GM10847 (cell line): ENCODE results near the gene LMAN2L.

Experiments used
- POLR2A ChIP-seq: IDR thresholded peaks from 2 replicates; pipeline ENCODE4 v1.6.1; 2011; ENCODE audit not compliant: insufficient read length; ENCODE audit errors: extremely low read depth

The LMAN2L gene, protein sequence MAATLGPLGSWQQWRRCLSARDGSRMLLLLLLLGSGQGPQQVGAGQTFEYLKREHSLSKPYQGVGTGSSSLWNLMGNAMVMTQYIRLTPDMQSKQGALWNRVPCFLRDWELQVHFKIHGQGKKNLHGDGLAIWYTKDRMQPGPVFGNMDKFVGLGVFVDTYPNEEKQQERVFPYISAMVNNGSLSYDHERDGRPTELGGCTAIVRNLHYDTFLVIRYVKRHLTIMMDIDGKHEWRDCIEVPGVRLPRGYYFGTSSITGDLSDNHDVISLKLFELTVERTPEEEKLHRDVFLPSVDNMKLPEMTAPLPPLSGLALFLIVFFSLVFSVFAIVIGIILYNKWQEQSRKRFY

DNA sequence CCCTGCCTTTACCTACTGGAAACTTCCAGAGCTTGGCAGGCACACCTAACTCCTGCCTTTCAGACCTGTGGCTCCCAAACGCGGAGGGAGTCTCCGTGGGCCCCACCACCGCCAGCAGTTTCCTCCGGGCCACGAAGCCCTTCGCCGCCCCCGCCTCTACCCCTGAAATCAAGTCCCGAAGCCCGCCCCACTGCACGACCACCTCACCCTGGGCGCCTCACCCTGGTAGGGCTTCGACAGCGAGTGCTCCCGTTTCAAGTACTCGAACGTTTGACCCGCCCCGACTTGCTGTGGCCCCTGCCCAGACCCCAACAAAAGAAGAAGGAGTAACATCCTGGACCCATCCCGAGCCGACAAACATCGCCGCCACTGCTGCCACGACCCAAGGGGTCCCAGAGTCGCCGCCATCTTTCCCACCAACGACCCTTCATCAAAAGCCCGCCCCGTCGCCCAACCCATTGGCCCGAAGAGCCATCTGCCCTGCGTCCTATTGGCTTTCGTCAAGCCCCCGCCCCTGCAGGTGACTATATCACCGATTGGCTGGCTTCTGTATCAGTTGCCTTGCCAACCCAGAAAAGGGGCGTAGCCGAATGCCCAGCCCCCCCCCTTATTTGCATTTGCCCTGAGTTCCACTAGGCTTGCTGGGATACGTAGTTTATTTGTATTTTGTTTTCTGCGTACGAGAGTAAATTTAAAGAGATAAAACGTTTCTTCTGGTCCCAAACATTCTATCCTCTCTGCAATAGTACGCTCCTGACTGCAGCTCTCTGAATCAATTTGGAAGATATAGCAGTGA lies at the start of gene LMAN2L:
Gene LMAN2L, minus strand, starts transcription at position 432 of the 796 bp plus-strand sequence. Its CDS starts 24 bp downstream, at position 408.
- TF ChIP-seq POLR2A = peak; percentile 47

DNA sequence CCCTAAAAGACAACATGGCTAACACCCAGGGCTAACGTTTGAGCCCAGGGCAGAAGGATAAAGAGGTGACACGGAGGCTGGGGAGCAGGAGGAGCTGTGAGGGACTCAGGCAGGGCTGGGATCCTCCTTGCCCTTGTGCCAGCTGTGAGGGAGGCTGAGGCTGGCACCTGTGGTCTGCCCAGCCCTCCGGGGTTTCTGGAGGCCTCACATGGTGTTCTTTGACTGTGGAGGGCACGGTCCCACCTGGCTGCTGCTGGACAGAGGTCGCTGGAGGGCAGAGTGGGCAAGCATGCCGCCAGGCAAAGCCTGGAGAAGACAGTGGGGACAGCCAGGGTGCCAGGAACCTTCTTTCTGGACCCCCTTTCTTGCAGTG lies 49.4 kb upstream of the LMAN2L start:
- TF ChIP-seq POLR2A = no peak

DNA sequence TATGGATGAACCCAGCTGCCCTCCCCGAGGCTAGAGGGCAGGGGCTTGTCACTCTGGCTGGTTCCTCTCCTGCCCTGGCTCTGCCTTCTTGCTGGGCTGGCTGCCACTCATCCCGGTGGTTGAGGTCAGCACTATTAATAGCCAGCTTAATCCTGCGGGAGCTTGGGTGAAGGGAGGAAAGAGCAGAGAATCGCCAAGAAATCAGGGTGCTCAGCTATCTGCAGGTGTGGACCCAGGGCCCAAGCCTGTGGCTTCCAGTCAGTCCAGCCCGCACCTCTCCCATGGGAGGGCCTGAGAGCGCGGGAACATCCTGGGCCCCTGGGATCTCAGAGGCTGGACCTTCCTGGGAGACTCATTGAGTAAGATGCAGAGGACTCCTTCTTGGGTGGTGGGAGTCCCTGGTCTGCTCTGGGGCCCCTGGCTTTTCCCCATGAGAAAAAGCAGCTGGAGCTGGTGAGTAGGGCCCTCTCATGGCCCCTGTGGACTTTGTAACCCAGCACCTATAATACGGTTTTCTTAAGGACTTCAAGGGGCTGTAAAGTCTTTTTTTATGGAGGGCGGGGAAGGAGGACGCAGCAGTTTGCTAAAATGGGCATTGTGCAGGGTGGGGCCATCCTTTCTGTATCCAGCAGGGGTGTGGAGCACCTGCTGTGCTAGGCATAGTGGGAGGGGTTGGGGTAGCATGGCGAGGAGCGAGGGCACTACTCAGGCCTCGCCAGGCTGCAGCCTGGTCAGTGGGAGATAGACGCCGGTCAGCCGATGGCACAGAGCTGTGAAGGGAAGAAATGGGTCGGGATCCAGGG lies 48.8 kb upstream of the LMAN2L start:
- no peak for TF ChIP-seq POLR2A

DNA sequence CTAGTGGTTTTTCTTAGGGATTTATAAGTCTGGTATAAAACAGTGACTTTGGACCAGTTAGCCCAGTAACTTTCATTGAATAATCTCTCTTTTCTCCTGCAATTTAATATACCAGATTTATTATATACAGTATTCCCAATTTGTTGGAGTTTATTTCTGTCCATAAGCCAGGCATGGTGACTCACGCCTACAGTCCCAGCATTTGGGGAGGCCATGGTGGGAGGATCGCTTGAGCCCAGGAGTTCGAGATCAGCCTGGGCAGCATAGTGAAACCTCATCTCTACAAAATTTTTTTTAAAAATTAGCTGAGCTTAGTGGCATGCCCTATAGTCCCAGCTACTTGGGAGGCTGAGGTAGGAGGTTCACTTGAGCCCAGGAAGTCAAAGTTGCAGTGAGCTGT lies 47.5 kb upstream of the LMAN2L start:
- no peak for TF ChIP-seq POLR2A

DNA sequence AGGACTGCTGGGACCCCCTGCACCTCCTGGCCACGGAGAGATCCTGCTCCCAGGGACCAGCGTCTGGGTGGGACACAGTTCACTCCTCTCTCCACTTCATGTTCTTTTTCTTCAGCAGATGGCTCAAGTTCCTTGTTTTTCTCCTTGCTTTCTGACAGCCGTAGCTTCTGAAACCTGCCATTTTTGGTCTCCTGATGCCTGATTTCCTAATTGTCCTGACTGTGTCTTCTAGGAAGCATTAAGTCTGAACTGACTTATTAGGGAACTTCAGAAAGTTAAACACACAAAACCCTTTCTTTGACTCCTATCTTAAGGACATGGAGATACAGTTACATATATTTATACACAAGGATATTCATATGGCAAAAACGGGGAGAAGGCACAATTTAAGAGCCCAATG lies 43.5 kb upstream of the LMAN2L start:
- no peak for TF ChIP-seq POLR2A

DNA sequence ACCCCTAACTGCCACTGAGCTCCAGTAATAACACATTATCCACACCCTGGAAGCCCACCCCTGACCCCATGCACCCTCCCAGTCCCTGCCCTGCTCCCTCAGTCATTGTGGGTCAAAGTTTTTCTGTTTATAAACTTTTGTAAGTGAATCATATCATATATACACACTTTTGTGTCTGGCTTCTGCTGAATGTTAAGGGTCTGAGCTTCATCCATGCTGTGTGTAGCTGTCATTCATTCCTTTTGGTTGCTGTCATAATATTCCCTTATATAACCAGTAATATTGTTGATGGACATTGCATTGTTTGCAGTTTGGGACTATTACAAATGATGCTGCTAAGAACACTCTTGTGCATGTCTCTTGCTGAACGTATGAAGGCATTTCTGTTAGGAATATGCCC lies 35.3 kb upstream of the LMAN2L start:
- no peak for TF ChIP-seq POLR2A

DNA sequence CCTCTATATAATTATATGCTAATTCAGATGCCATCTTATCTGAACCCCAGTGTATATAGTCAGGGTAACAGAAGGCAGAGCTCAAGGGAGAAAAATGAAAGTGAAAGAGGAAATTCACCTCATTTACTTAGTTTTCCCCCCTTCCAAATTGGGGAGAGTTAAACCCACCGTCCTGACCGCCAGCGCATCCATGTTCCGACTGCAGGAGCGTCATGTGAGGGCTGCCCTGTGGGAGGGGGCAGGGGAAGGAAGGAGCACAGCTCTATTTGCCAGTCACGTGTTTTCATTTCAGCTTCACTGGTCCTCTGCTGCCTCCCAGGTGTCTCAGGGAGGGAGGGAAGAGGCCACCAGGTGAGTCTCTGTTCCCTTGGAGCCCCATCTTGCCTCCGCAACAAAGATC lies 34.1 kb upstream of the LMAN2L start:
- no peak for TF ChIP-seq POLR2A

DNA sequence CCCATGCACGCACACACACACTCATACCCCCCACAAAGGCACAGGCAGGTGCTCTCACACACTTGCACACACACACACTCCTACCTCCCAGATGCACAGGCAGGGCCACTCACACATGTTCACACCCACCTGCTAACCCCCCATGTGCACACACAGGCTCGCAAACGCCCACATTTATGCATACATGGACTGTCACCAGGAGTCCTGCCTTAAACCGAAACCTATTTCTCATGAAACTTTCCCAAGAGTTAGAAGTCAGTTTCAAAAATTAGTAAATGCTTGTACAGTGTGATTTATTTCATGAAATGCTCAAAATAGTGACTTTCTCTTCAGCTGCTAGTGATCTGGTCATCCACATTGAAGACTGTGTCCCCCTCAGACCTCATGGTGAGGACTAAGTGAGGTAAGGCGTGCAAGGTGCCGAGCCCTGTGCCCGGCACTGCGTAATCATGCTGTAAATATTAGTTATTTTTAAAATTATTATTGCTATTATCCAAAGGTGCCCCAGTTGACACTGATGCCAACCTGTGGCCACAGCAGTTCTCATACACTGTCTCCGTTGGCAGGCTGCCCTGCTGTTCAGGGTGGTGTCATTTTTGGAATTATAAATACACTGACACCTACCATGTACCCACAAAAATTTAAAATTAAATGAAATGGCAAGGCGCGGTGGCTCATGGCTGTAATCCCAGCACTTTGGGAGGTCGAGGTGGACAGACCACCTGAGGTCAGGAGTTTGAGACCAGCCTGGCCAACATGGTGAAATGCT lies 33.2 kb upstream of the LMAN2L start:
- TF ChIP-seq POLR2A = no peak

DNA sequence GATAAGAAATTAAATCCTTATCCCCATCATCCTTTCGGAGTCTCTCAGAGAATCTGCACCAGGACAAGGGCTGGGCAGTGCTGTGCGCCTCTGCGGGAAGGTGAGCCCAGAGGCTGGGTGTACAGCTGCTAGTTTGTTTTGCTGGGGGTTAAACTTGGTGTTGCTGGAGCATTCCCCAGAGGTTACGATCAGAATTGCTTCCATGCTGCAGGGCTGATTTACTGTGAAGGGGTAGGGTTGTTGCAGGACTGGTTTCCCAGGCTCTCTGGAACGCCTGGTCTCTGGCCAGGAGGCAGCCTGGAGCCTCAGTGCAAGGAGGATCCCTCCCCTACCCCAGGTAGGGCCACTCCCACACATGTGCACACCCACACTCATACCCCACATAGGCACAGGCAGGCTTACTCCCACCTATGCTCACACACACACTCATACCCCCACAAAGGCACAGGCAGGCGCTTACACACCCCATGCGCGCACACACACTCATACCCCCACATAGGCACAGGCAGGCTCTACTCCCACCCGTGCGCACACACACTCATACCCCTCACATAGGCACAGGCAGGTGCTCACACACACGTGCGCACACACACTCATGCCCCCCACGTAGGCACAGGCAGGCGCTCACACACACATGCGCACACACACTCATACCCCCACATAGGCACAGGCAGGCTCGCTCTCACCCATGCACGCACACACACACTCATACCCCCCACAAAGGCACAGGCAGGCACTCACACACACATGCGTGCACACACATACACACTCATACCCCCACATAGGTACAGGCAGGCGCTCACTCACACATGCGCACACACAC lies 32.1 kb upstream of the LMAN2L start:
- TF ChIP-seq POLR2A = no peak

DNA sequence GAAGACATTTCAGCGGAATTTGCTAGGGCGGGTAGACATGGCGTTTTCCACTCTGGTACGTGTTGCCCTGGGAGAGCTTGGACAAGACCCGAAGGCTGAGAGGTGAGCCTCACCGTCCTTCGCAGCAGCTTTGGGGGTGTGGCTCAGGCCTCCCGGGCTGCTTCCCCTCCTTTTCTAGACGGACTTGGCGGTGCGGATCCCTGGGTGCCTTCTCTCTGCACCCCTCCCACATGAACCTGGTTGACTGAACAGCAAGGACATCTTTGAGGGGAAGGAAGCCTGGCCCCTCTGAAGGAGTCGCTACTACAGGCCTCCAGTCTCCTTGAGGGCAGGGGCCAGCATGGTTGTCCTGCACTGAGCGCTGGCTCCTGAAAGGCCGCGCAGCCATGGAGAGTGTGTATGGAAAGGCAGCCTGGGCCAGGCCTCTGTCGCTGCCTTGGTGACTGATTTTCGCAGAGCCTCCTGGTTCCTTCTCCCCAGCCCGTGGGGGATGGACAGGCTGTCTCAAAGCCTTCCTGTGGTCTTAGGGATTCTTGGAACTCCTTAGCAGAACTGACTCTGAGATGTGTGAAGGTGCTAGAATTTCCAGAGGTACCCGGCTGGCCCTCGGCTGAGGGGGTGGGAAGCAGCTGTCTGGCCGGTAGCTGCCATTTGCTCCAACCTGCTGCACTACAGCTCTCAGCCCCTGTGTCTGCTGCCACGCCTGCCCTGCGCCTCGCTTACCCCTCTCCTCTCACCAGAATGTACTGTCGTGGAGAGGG lies 30.8 kb upstream of the LMAN2L start:
- no peak for TF ChIP-seq POLR2A

DNA sequence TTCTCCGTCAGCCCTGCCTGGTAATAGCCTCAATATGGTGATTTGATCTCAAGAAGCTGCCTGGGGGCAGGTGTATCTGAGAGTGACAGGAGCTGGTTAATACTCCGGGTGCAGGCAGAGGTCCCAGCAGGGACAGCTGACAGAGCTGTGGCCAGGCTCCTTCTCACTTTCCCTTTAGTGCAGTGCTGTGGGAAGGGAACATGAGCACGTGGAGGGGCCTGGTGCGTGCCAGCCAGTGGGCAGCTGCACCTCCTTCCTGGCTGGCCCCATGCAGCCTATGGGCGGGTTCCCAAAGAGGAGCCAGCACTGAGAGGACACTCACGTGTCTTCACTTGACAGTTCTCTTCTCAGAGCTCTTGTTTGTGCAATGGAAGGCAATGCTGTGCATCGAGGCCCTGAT lies 29.9 kb upstream of the LMAN2L start:
- TF ChIP-seq POLR2A = no peak

DNA sequence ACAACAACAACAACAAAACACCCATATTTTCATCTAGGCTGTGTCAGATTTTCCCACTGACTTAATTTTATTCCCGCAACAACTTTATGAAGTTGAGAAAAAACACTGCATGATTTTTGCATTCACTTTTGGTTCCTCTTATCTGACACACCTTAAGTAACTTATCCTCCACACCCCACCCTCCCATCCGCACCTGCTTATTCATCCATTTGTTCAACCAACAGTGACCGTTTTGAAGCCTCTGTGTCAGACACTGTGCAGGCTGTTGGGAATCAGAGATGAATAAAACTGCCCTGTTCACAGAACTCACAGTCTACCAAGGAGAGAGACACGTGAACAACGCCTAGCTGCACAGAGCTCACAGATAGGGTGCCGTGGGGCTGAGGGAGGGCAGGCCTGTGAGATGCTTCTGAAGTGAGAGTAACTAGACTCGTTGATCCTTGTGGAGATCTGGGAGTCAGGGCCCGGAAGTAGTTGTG lies 28.3 kb upstream of the LMAN2L start:
- TF ChIP-seq POLR2A = no peak

DNA sequence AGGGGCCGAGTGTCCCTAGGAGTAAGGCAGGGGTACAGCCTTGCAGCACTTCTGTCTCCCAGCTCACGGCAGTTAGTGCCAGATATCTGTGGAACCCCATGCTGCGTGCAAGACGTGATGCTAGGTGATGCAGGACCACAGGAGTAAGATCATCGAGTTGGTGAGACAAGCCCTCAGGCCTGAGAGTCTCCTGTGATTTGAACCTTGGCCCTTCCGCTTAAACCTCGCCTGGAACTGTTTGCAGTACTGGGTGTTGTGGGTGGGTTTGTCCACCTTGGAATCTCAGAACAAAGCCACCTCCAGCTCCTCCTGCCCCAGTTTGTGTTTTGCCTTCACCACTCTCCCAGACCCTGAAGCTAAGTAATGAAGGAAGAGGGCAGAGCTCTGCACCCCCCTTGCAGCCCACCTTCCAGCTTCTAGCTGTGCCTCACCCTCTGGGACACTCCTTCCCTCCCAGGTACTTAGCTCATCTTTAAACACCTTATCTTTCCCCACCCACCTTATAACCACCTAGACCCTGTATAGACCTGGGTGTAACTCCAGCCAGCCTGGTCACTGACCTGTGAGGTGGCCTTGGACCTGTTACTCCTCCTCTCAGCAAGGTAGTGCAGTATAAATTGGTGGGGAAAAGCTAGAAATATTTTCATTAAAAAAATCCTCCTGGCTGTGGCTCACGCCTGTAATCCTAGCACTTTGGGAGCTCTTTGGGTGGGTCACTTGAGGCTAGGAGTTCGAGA lies 27.4 kb upstream of the LMAN2L start:
- no peak for TF ChIP-seq POLR2A
